Fibroblast of the conjunctiva (primary cell): Measurements from ENCODE around the gene PRADC1.

Experiments
- DNase-seq: peaks from one replicate; pipeline ENCODE4 v3.0.0-alpha.2; 2010; ENCODE audit warnings: low read depth

PRADC1 gene

GRCh38 chr2:73258913-73259215 is 25.8 kb upstream of the PRADC1 start:
- no peak for DNase-seq

GRCh38 chr2:73258186-73258912 is 25.3 kb upstream of the PRADC1 start:
- DNase-seq: no peak

GRCh38 chr2:73257425-73258125 is 24.5 kb upstream of the PRADC1 start:
- no peak for DNase-seq

GRCh38 chr2:73257021-73257420 is 24.0 kb upstream of the PRADC1 start:
- DNase-seq: no peak

GRCh38 chr2:73256618-73256922 is 23.5 kb upstream of the PRADC1 start:
- no peak for DNase-seq

GRCh38 chr2:73255907-73256617 is 23.0 kb upstream of the PRADC1 start:
- no peak for DNase-seq

- DNase-seq: no peak
Observed at GRCh38 chr2:73255007-73255644, 22.1 kb upstream of the PRADC1 start.

- no peak for DNase-seq
Observed at GRCh38 chr2:73254343-73255006, 21.4 kb upstream of the PRADC1 start.

- no peak for DNase-seq
Observed at GRCh38 chr2:73253901-73254300, 20.9 kb upstream of the PRADC1 start.

- DNase-seq: no peak
Observed at GRCh38 chr2:73253400-73253799, 20.4 kb upstream of the PRADC1 start.

GRCh38 chr2:73252238-73253027 is 19.4 kb upstream of the PRADC1 start:
- DNase-seq: no peak

GRCh38 chr2:73250872-73251846 is 18.1 kb upstream of the PRADC1 start:
- DNase-seq: no peak

- DNase-seq: no peak
Observed at GRCh38 chr2:73249636-73250035, 16.6 kb upstream of the PRADC1 start.

GRCh38 chr2:73246850-73247249 is 13.8 kb upstream of the PRADC1 start:
- no peak for DNase-seq

- DNase-seq: no peak
Observed at GRCh38 chr2:73244580-73244979, 11.5 kb upstream of the PRADC1 start.

GRCh38 chr2:73243884-73244570 is 11.0 kb upstream of the PRADC1 start:
- DNase-seq: peak; percentile 65

- DNase-seq: no peak
Observed at GRCh38 chr2:73239776-73240175, 6.7 kb upstream of the PRADC1 start.

- DNase-seq: no peak
Observed at GRCh38 chr2:73238976-73239375, 5.9 kb upstream of the PRADC1 start.

GRCh38 chr2:73238149-73238548 is 5.1 kb upstream of the PRADC1 start:
- DNase-seq: no peak

GRCh38 chr2:73237168-73237567 is 4.1 kb upstream of the PRADC1 start:
- no peak for DNase-seq
